GM18517 (cell line): ENCODE measurements around the gene ATP7A.
"Not testable (repeated sequence)": the region's sequence is repeated elsewhere in the genome, so short reads cannot be mapped to it uniquely, and the experiment has no call there.

ENCODE experiments used
- ATAC-seq: cut with Tn5 transposase; IDR thresholded peaks from one replicate; pipeline ENCODE4 v1.9.1; 2021; ENCODE audit warnings: mild to moderate bottlenecking, moderate library complexity; ENCODE audit not compliant: unreplicated experiment

Gene ATP7A

GRCh38 chrX:78029663-78030062, 119.2 kb downstream of the ATP7A start:
- ATAC-seq = no peak

GRCh38 chrX:78035061-78035460, 124.6 kb downstream of the ATP7A start:
- ATAC-seq = no peak

DNA sequence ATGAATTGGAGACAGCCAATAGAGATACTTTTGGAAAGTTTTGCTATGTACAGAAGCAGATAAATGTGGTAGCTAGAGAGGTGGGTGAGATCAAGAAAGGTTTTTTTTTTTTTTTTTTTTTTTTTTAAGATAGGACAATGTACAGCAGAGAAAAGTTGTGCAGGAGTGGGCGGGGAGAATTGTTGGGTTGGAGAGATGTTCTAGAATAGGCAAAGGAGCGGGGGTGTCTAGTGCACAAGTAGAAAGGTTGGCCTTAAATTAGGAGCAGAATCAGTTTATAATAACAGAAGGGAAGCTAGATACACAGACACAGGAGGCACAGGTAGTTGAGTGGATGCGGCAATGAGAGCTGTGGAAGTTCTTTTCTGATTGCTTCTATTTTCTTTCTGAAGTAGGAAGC, 127.4 kb downstream of the ATP7A start:
- ATAC-seq = no peak

GRCh38 chrX:78042601-78043000, 132.1 kb downstream of the ATP7A start:
- ATAC-seq = no peak

- ATAC-seq = no peak
These were observed 135.9 kb downstream of the ATP7A start for GRCh38 chrX:78046362-78046761.

GRCh38 chrX:78048052-78048451, 137.6 kb downstream of the ATP7A start:
- no peak for ATAC-seq

DNA sequence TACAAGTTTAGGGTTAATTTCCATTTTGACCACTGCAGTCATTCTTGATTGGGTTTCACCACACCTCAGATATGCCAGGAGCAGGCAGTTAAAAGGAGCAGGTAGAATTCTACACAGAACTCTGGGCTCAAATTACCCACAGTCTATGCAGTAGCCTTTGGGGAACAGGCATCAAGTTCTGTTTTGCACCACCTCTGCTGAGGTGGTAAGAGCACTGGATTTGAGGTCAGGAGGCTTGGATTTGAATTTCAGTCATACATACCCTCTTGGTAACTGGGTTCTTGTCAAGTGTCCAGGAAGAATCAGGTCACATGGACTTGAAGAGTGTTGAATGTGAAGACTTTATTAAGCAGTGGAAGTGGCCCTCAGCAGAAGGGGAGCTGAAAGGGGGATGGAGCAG, 153.2 kb downstream of the ATP7A start:
- no peak for ATAC-seq

DNA sequence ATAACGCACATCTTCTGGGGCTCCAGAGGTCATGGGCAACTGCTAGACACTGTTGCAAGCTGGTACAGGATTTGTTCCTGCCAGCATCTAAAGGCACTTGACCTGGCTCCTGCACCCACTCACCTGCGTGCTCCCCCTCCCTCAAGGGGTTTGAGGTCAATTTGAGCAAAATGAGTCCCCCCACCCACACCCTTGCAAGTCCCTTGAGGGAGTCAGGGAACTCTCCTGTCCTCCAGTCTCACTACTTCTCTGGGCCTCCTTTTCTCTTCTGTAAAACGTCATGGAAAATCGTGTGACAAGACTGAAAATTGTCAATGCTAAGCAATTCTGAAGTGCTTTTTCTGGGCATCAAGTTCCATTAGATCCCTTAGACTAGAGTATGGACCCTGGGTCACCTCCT, 153.7 kb downstream of the ATP7A start:
- ATAC-seq = no peak

GRCh38 chrX:78064698-78065601, 154.5 kb downstream of the ATP7A start:
- peak; percentile 91 for ATAC-seq

DNA sequence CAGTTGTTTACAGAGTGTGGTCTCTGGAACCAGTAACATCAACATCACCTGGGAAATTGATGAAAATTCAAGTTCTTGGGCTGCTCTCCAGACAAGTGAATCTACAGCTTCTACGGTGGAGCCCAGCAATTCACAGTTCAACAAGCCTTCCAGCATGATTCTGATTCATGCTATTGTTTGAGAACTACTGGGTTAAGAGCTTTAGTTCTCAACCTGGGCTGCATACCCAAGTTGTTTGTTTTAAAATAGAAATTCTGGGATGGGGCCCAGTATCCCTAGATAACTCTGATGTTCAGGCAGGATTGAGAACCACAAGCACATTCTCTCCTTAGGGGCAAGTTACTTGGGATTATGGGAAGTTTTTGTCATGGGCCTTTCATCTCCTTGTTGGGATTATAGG, 155.6 kb downstream of the ATP7A start:
- ATAC-seq = no peak

DNA sequence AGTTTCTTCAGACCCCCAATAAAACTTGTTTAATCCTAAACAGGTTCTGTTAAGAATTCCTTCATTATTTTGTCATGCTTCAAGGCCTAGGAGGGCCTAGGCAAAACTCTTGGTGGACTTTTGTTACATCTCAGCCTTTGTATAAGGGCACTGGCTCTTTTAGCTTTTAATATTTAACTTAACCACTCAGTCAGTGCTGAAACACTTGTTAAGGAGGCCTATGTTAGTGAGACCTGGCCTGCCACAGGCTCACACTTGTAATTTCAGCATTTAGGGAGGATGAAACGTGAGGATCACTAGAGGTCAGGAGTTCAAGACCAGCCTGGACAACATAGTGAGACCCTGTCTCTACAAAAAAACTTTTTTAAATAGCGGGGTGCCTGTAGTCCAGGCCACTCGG, 160.8 kb downstream of the ATP7A start:
- ATAC-seq = no peak

DNA sequence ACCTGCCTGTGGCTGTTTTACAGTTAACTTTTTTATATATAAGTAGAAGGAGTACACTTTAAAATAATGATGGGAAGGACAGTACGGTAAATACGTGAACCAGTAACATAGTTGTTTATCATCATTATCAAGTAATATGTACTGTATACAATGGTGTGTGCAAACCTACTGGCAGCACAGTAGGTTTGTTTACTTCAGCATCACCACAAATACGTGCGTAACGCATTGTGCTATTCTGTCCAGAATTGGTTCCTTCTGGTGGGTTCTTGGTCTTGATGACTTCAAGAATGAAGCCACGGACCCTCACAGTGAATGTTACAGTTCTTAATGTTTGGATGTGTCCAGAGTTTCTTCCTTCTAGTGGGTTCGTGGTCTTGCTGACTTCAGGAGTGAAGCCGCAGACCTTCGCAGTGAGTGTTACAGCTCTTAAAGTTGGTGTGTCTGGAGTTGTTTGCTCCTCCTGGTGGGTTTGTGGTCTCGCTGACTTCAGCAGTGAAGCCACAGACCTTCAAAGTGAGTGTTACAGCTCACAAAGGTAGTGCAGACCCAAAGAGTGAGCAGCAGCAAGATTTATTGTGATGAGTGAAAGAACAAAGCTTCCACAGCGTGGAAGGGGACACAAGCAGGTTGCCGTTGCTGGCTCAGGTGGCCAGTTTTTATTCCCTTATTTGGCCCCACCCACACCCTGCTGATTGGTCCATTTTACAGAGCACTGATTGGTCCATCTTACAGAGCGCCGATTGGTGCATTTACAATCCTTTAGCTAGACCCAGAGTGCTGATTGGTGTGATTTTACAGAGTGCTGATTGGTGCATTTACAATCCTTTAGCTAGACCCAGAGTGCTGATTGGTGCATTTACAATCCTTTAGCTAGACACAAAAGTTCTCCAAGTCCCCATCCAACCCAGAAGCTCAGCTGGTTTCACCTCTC, 162.9 kb downstream of the ATP7A start:
- ATAC-seq = not testable (repeated sequence)

- no peak for ATAC-seq
These were observed 163.6 kb downstream of the ATP7A start for GRCh38 chrX:78074088-78074487.

- ATAC-seq = no peak
These were observed 165.4 kb downstream of the ATP7A start for GRCh38 chrX:78075787-78076389.

DNA sequence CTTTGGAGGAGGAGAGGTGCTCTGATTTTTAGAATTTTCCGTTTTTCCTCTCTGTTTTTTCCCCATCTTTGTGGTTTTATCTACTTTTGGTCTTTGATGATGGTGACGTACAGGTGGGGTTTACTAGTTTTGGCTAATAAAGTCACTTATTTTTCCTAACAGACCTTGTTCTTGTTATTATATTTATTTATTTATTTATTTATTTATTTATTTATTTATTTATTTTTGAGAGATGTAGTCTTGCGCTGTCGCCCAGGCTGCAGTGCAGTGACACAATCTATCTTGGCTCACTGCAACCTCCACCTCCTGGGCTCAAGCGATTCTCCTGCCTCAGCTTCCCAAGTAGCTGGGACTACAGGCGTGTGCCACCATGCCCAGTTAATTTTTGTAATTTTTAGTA, 170.9 kb downstream of the ATP7A start:
- ATAC-seq = not testable (repeated sequence)

GRCh38 chrX:78092296-78092695, 181.8 kb downstream of the ATP7A start:
- peak; percentile 86 for ATAC-seq

GRCh38 chrX:78098108-78098507, 187.6 kb downstream of the ATP7A start:
- ATAC-seq = no peak
